ENCODE results near the gene SKA1. TPM values are rescaled to one million over a fixed set of nuclear protein-coding genes. Genes with fewer than 3 reads are reported as not detected.
"Not testable (repeated sequence)": the region's sequence is repeated elsewhere in the genome, so short reads cannot be mapped to it uniquely, and the experiment has no call there.

SKA1 gene
- polyA plus RNA-seq, 1 donor from 2014 or later = 0.90 TPM

GRCh38 chr18:50372743-50373142 lies 2.1 kb upstream of the SKA1 start:
- H3K27ac Mint-ChIP-seq = no peak overlapping the region
- H3K4me1 Mint-ChIP-seq = peaks cover 5 to 11% (median 7%) of the 10 kb centered on the region in 3 donors
- peaks cover 5% of the 10 kb centered on the region for H3K36me3 Mint-ChIP-seq
- H3K9me3 Mint-ChIP-seq = peaks cover 5 to 17% (median 14%) of the 10 kb centered on the region in 3 donors
- H3K27me3 Mint-ChIP-seq = peaks cover 12% of the 10 kb centered on the region
- peak overlapping the region in 2 of 4 donors; percentile 38 to 55 for H3K4me3 Mint-ChIP-seq

- peaks cover 7% of the 10 kb centered on the region for H3K27me3 Mint-ChIP-seq
Measured at GRCh38 chr18:50373561-50374219, 1.2 kb upstream of the SKA1 start.

GRCh38 chr18:50374220-50374752 lies 560 bp upstream of the SKA1 start:
- H3K36me3 Mint-ChIP-seq = peaks cover 2% of the 10 kb centered on the region
- H3K4me3 Mint-ChIP-seq = peak overlapping the region; percentile 77 to 91 (median 90)
- H3K9me3 Mint-ChIP-seq = peaks cover 4 to 15% (median 11%) of the 10 kb centered on the region in 3 donors
- peak overlapping the region; percentile 47 to 84 (median 73) for H3K27ac Mint-ChIP-seq
- H3K27me3 Mint-ChIP-seq = peaks cover 3% of the 10 kb centered on the region
- H3K4me1 Mint-ChIP-seq = peaks cover 5 to 11% (median 7%) of the 10 kb centered on the region in 3 donors

More at GRCh38 chr18:50373561-50374219, 1.2 kb upstream of the SKA1 start:
- Mint-ChIP-seq H3K36me3 (peaks cover 4% of the 10 kb centered on the region), H3K4me1 (peaks cover 5 to 11% (median 7%) of the 10 kb centered on the region in 3 donors), H3K4me3 (peak overlapping the region in 3 of 4 donors; percentile 39 to 91 (median 91)), H3K27ac (peak overlapping the region in 1 of 3 donors; percentile 47), H3K9me3 (peaks cover 5 to 17% (median 14%) of the 10 kb centered on the region in 3 donors)

- no peaks in the 10 kb centered on the region for H3K9me3 Mint-ChIP-seq
- no peaks in the 10 kb centered on the region for H3K36me3 Mint-ChIP-seq
- H3K27ac Mint-ChIP-seq = no peak overlapping the region
- no peaks in the 10 kb centered on the region for H3K27me3 Mint-ChIP-seq
- H3K4me1 Mint-ChIP-seq = peaks cover 5 to 11% (median 7%) of the 10 kb centered on the region in 3 donors
- H3K4me3 Mint-ChIP-seq = no peak overlapping the region
Measured at GRCh38 chr18:50377061-50377798, 2.4 kb downstream of the SKA1 start.

- Mint-ChIP-seq H3K27ac (no peak overlapping the region), H3K27me3 (no peaks in the 10 kb centered on the region), H3K36me3 (peaks cover 4% of the 10 kb centered on the region), H3K9me3 (no peaks in the 10 kb centered on the region), H3K4me1 (no peaks in the 10 kb centered on the region), H3K4me3 (no peak overlapping the region)
Measured at GRCh38 chr18:50388988-50389387, 14.1 kb downstream of the SKA1 start.

GRCh38 chr18:50393802-50394201 lies 19.0 kb downstream of the SKA1 start:
- Mint-ChIP-seq H3K4me1 (peaks cover 0 to 5% (median 2%) of the 10 kb centered on the region in 3 donors), H3K4me3 (no peak overlapping the region), H3K36me3 (no peaks in the 10 kb centered on the region), H3K27ac (no peak overlapping the region), H3K9me3 (peaks cover 0 to 6% (median 2%) of the 10 kb centered on the region in 3 donors), H3K27me3 (no peaks in the 10 kb centered on the region)

- no peak overlapping the region for H3K27ac Mint-ChIP-seq
- H3K4me3 Mint-ChIP-seq = no peak overlapping the region
- H3K36me3 Mint-ChIP-seq = no peaks in the 10 kb centered on the region
- H3K9me3 Mint-ChIP-seq = peaks cover 0 to 6% (median 2%) of the 10 kb centered on the region in 3 donors
- H3K27me3 Mint-ChIP-seq = no peaks in the 10 kb centered on the region
- H3K4me1 Mint-ChIP-seq = peaks cover 0 to 5% (median 2%) of the 10 kb centered on the region in 3 donors
Measured at GRCh38 chr18:50395093-50395492, 20.2 kb downstream of the SKA1 start.

- no peaks in the 10 kb centered on the region for H3K36me3 Mint-ChIP-seq
- H3K9me3 Mint-ChIP-seq = peaks cover 0 to 6% (median 2%) of the 10 kb centered on the region in 3 donors
- peaks cover under 1% of the 10 kb centered on the region for H3K27me3 Mint-ChIP-seq
- H3K27ac Mint-ChIP-seq = no peak overlapping the region
- H3K4me3 Mint-ChIP-seq = no peak overlapping the region
- peaks cover 0 to 5% (median 2%) of the 10 kb centered on the region in 3 donors for H3K4me1 Mint-ChIP-seq
Measured at GRCh38 chr18:50396005-50396660, 21.3 kb downstream of the SKA1 start.

- Mint-ChIP-seq H3K9me3 (peaks cover 0 to 6% (median 2%) of the 10 kb centered on the region in 3 donors), H3K36me3 (no peaks in the 10 kb centered on the region), H3K4me3 (no peak overlapping the region), H3K4me1 (peaks cover 0 to 5% (median 2%) of the 10 kb centered on the region in 3 donors), H3K27me3 (peaks cover 4% of the 10 kb centered on the region), H3K27ac (no peak overlapping the region)
Measured at GRCh38 chr18:50397023-50397422, 22.2 kb downstream of the SKA1 start.

GRCh38 chr18:50398099-50398498 lies 23.3 kb downstream of the SKA1 start:
- Mint-ChIP-seq H3K4me3 (no peak overlapping the region), H3K4me1 (peaks cover 0 to 7% (median 2%) of the 10 kb centered on the region in 3 donors), H3K27me3 (peaks cover 14% of the 10 kb centered on the region), H3K27ac (no peak overlapping the region), H3K36me3 (no peaks in the 10 kb centered on the region), H3K9me3 (peaks cover 1 to 6% (median 2%) of the 10 kb centered on the region in 3 donors)

- H3K36me3 Mint-ChIP-seq = peaks cover 2% of the 10 kb centered on the region
- peaks cover 2 to 6% (median 3%) of the 10 kb centered on the region in 3 donors for H3K9me3 Mint-ChIP-seq
- peaks cover 0 to 7% (median 2%) of the 10 kb centered on the region in 3 donors for H3K4me1 Mint-ChIP-seq
- no peak overlapping the region for H3K4me3 Mint-ChIP-seq
- H3K27ac Mint-ChIP-seq = no peak overlapping the region
- peaks cover 22% of the 10 kb centered on the region for H3K27me3 Mint-ChIP-seq
Measured at GRCh38 chr18:50398947-50399346, 24.1 kb downstream of the SKA1 start.

- Mint-ChIP-seq H3K27me3 (peaks cover 23% of the 10 kb centered on the region), H3K36me3 (peaks cover 2% of the 10 kb centered on the region), H3K9me3 (peaks cover 2 to 6% (median 3%) of the 10 kb centered on the region in 3 donors), H3K27ac (no peak overlapping the region), H3K4me1 (peaks cover 0 to 7% (median 2%) of the 10 kb centered on the region in 3 donors), H3K4me3 (no peak overlapping the region)
Measured at GRCh38 chr18:50399582-50399981, 24.7 kb downstream of the SKA1 start.

- H3K36me3 Mint-ChIP-seq, H3K4me3 Mint-ChIP-seq, H3K4me1 Mint-ChIP-seq, H3K27ac Mint-ChIP-seq, H3K9me3 Mint-ChIP-seq: not testable (repeated sequence)
- H3K27me3 Mint-ChIP-seq = peaks cover 25% of the 10 kb centered on the region
Measured at GRCh38 chr18:50400438-50400837, 25.6 kb downstream of the SKA1 start.

- Mint-ChIP-seq H3K27ac (no peak overlapping the region), H3K4me3 (peak overlapping the region in 1 of 4 donors; percentile 18), H3K4me1 (peaks cover 0 to 7% (median 2%) of the 10 kb centered on the region in 3 donors), H3K9me3 (peaks cover 0 to 3% (median 2%) of the 10 kb centered on the region in 3 donors), H3K27me3 (peaks cover 25% of the 10 kb centered on the region), H3K36me3 (peaks cover 2% of the 10 kb centered on the region)
Measured at GRCh38 chr18:50401295-50401694, 26.4 kb downstream of the SKA1 start.

Data from IgD-negative memory B cell (primary cell).